ENCODE data around the gene CPB2.

CPB2 gene

DNA sequence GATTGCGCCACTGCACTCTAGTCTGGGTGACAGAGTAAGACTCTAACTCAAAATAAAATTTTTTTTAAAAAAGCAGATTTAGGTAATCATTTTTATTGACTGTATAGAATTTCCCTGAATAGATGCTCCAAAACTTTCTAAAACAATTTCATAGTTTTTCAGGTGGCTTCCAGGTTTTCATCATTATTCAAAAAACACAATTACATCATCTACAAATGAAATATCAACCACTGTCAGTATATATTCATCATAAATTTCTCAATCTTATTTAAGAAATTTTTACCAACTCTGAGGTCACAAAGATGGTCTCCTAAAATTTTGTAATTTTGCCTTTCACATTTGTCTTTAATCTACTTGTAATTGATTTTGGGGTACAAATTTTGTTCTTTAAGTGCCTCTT lies 100.3 kb downstream of the CPB2 start:
- Histone ChIP-seq H3K27me3 (ENCODE audit: insufficient read depth, low read length, poor library complexity) (no peaks in the 10 kb centered on the region), H3K79me1 (ENCODE audit: low read length) (peaks cover 1% of the 10 kb centered on the region), H3K56ac (ENCODE audit: low read length) (no peak overlapping the region), H3K79me2 (ENCODE audit: control insufficient read depth, insufficient read depth, low read length) (no peaks in the 10 kb centered on the region), H3K4me2 (ENCODE audit: low read length) (no peak overlapping the region), H2BK15ac (replicated peaks; ENCODE audit: low read depth) (no peak overlapping the region), H3K23ac (ENCODE audit: low read length) (no peak overlapping the region), H3K4me1 (ENCODE audit: control insufficient read depth, low read depth, low read length) (no peaks in the 10 kb centered on the region), H3K18ac (ENCODE audit: low read length) (no peak overlapping the region), H3K4me3 (ENCODE audit: low read length) (no peak overlapping the region), H2AK5ac (ENCODE audit: low read length) (no peak overlapping the region), H4K5ac (ENCODE audit: low read length) (no peak overlapping the region), H3K4ac (ENCODE audit: low read depth, low read length) (no peak overlapping the region), H4K8ac (ENCODE audit: low read depth, low read length) (no peak overlapping the region), H3K27ac (ENCODE audit: low read depth, low read length) (no peak overlapping the region), H2BK5ac (ENCODE audit: low read length) (no peak overlapping the region), H3K9ac (ENCODE audit: low read length) (no peak overlapping the region), H2BK120ac (ENCODE audit: low read depth, low read length) (no peak overlapping the region), H3K36me3 (ENCODE audit: control insufficient read depth, insufficient read depth, low read length) (no peaks in the 10 kb centered on the region)
- WGBS (ENCODE audit: extremely low coverage, insufficient coverage, low lambda C conversion rate): no CpG with 5 or more reads among the region's 1 CpG
- no peak for DNase-seq

Measured in mesendoderm (in vitro differentiated cells).